Measurements from ENCODE around the gene KRT84. TPM values are rescaled to one million over a fixed set of nuclear protein-coding genes. Genes with fewer than 3 reads are reported as not detected.
"Not testable (repeated sequence)": the region's sequence is repeated elsewhere in the genome, so short reads cannot be mapped to it uniquely, and the experiment has no call there.

The KRT84 gene
- total RNA-seq, 1 donor, result not detected

GRCh38 chr12:52346593-52346992, 38.9 kb downstream of the KRT84 start:
- DNase-seq (ENCODE audit: low read depth in 2 of 3, low spot score in 2 of 3), result no peak

GRCh38 chr12:52345041-52345440, 40.4 kb downstream of the KRT84 start:
- not testable (repeated sequence) for DNase-seq (ENCODE audit: low read depth in 2 of 3, low spot score in 2 of 3)

- no peak for DNase-seq (ENCODE audit: low read depth in 2 of 3, low spot score in 2 of 3)
These were observed 41.3 kb downstream of the KRT84 start for GRCh38 chr12:52344111-52344510.

GRCh38 chr12:52343550-52343949, 41.9 kb downstream of the KRT84 start:
- no peak for DNase-seq (ENCODE audit: low read depth in 2 of 3, low spot score in 2 of 3)

GRCh38 chr12:52342781-52343490, 42.5 kb downstream of the KRT84 start:
- no peak for DNase-seq (ENCODE audit: low read depth in 2 of 3, low spot score in 2 of 3)

GRCh38 chr12:52341066-52341580, 44.3 kb downstream of the KRT84 start:
- no peak for DNase-seq (ENCODE audit: low read depth in 2 of 3, low spot score in 2 of 3)

GRCh38 chr12:52338241-52338960, 47.1 kb downstream of the KRT84 start:
- no peak for DNase-seq (ENCODE audit: low read depth in 2 of 3, low spot score in 2 of 3)

- no peak for DNase-seq (ENCODE audit: low read depth in 2 of 3, low spot score in 2 of 3)
These were observed 48.4 kb downstream of the KRT84 start for GRCh38 chr12:52337054-52337453.

GRCh38 chr12:52336641-52337040, 48.8 kb downstream of the KRT84 start:
- no peak for DNase-seq (ENCODE audit: low read depth in 2 of 3, low spot score in 2 of 3)

GRCh38 chr12:52335598-52336262, 49.7 kb downstream of the KRT84 start:
- no peak for DNase-seq (ENCODE audit: low read depth in 2 of 3, low spot score in 2 of 3)

- no peak for DNase-seq (ENCODE audit: low read depth in 2 of 3, low spot score in 2 of 3)
These were observed 51.3 kb downstream of the KRT84 start for GRCh38 chr12:52334185-52334584.

GRCh38 chr12:52333321-52333720, 52.1 kb downstream of the KRT84 start:
- no peak for DNase-seq (ENCODE audit: low read depth in 2 of 3, low spot score in 2 of 3)

- no peak for DNase-seq (ENCODE audit: low read depth in 2 of 3, low spot score in 2 of 3)
These were observed 53.1 kb downstream of the KRT84 start for GRCh38 chr12:52332381-52332780.

- DNase-seq (ENCODE audit: low read depth in 2 of 3, low spot score in 2 of 3), result no peak
These were observed 53.6 kb downstream of the KRT84 start for GRCh38 chr12:52331833-52332232.

- DNase-seq (ENCODE audit: low read depth in 2 of 3, low spot score in 2 of 3), result no peak
These were observed 54.4 kb downstream of the KRT84 start for GRCh38 chr12:52331039-52331438.

- DNase-seq (ENCODE audit: low read depth in 2 of 3, low spot score in 2 of 3), result no peak
These were observed 57.5 kb downstream of the KRT84 start for GRCh38 chr12:52327830-52328500.

Other genes with a start within 250 kb of the KRT84 start
- gene KRT80, start 193.6 kb downstream of the KRT84 start, total RNA-seq, result under 0.01 TPM
- gene KRT7, start 152.4 kb downstream of the KRT84 start, total RNA-seq, result 3.8 TPM
- under 0.01 TPM for gene KRT86, start 111.0 kb downstream of the KRT84 start, total RNA-seq
- gene KRT81, start 94.1 kb downstream of the KRT84 start, total RNA-seq, result 2.7 TPM
- not detected for gene KRT83, start 64.3 kb downstream of the KRT84 start, total RNA-seq
- gene KRT85, start 18.2 kb downstream of the KRT84 start, total RNA-seq, result not detected
- gene KRT82, start 20.7 kb upstream of the KRT84 start, total RNA-seq, result not detected
- not detected for gene KRT75, start 48.7 kb upstream of the KRT84 start, total RNA-seq
- gene KRT6B, start 66.5 kb upstream of the KRT84 start, total RNA-seq, result not detected
- not detected for gene KRT6C, start 88.2 kb upstream of the KRT84 start, total RNA-seq
- not detected for gene KRT6A, start 107.6 kb upstream of the KRT84 start, total RNA-seq
- not detected for gene KRT5, start 134.7 kb upstream of the KRT84 start, total RNA-seq
- not detected for gene KRT71, start 167.5 kb upstream of the KRT84 start, total RNA-seq
- not detected for gene KRT74, start 188.2 kb upstream of the KRT84 start, total RNA-seq
- under 0.01 TPM for gene KRT72, start 215.8 kb upstream of the KRT84 start, total RNA-seq
- gene KRT73, start 232.9 kb upstream of the KRT84 start, total RNA-seq, result 0.27 TPM

Data from hematopoietic multipotent progenitor cell (in vitro differentiated cells).